ENCODE data around the gene PADI2.

The PADI2 gene

DNA sequence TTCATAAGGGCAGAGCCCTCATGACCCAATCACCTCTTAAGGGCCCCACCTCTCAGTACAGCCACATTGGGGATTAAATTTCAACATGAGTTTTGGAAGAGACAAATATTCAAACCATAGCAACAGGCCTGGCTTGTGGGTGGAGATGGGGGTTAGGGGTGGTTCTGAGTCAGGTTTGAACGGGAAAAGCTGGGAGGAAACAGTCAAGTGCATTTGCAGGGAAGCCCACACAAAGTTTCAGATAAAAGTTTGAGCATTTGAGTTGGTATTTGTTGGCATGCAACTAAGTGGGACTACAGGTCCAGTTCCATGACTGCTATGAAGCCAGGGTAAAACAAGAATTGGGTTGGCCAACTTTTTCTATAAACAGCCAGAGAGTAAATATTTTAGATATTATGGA lies 21.0 kb upstream of the PADI2 start:
- FAIRE-seq (no peak), DNase-seq (ENCODE audit: low spot score) (no peak)

DNA sequence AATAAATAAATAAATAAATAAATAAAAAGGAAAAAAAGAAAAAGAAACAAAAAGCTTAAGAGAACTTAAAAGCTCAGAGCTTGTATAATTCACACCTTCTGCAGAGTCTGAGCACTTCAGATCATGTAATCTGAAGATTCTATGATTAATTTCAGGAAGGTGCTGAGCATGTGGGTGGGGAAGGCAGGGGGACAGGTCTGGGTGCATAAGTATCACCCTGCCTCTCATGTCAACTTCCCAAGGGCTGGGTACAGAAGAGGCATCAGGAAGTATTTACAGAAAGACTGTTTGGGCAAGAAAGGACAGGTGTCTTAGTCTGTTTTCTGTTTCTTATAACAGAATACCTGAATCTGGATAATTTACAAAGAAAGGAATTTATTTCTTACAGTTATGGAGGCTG lies 20.4 kb upstream of the PADI2 start:
- no peak for FAIRE-seq
- DNase-seq (ENCODE audit: low spot score), result no peak

DNA sequence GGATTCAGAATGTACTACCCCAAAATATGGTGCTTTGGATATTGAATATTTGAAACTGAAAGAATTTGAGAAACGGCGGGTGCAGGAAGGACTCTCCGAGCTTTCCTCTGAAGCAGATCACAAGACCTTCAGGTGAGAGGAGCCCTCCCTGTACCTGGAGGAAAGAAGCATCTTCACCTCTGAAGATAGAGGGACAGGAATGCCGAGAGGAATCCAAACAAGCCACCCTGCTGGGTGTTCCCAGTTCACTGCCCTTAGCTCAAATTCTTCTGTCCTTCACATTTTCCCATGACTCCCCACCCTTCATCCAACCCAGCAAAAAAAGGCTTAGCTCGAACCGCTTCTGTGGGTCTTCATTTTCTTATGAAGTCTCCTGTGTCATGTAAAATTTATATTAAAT lies 18.2 kb upstream of the PADI2 start:
- no peak for FAIRE-seq
- no peak for DNase-seq (ENCODE audit: low spot score)

DNA sequence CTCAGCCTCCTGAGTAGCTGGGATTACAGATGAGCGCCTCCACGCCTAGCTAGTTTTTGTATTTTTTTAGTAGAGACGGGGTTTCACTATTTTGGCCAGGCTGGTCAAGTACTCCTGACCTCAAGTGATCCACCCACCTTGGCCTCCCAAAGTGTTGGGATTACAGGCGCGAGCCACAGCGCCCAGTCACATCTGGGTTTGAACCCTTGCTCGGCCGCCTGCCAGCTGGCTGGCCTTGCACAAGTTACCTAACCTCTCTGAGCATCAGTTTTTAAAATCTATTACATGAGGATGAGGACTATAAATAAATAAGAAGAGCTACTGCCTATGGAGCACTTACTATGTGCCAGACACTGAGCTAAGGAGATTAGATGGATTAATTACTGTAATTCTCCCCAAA lies 17.7 kb upstream of the PADI2 start:
- DNase-seq (ENCODE audit: low spot score) (no peak), FAIRE-seq (no peak)

DNA sequence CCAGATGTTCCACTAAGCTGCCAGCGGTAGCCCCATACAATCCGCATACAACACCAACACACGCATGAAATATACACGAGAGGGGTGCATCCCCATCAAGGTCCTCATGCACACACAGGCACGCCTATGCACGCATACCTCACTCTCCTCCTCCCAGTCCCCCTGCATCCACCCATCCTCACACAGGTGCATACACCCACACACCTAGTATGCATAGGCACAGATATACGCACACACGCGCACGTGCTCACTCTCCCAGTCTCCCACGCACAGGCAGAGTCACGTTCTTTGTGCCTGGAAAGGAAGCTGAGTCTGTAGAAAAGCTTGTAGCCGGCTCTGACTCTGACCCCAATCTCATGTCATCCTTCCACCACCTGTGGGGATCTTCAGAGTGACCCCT lies 16.9 kb upstream of the PADI2 start:
- no peak for DNase-seq (ENCODE audit: low spot score)
- no peak for FAIRE-seq

DNA sequence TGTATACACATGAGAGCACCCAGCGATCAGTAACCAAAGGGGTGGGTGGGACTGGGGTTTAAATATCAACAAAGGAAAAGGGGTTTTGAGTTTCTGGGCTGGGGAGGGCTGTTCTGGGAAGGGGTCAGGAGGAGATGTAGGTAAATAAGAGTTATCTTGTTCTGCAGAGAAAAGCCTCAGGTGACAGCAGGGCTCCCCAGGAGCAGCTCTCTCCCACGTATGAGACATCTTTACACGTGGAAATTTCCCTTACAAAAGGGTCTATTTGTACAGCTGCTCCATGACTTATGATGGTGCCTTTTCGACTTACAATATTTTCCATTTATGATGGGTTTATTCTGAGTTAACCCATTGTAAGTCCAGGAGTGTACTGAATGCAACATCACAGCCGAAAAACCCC lies 16.3 kb upstream of the PADI2 start:
- DNase-seq (ENCODE audit: low spot score) (no peak), FAIRE-seq (no peak)

DNA sequence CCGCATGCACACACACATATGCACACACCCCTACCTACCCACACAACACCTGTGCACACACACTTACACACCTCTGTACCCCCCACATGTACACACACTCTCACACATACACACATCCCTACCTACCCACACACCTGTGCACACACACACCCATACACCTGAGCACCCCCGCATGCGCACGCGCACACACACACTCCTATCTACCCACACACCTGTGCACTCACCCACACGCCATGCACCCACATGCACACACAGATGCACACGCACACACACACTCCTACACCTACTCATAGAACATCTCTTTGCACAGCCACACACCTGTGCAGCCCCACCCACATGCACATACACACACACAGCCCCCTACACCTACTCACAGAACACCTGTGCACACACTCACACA lies 15.5 kb upstream of the PADI2 start:
- DNase-seq (ENCODE audit: low spot score), result no peak
- peak; percentile 92 for FAIRE-seq

DNA sequence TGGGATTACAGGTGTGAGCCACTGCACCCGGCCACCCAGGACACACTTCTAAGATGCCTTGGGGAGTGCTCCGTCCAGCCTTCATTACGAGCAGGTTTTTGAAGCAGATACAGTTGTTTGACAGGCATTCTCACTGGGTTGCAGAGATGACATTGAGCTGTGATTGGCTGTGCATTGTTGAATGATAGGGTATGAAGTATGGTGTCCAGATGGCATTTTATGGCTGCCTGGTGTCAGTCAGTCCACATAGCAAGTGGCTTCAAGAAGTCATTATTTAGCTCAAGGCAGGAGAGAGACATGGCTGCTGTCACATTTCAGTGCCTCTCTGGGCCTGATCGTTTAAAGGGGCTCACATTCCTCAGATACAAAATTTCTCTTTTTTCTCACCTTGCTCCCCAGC lies 14.8 kb upstream of the PADI2 start:
- DNase-seq (ENCODE audit: low spot score), result no peak
- FAIRE-seq, result no peak

DNA sequence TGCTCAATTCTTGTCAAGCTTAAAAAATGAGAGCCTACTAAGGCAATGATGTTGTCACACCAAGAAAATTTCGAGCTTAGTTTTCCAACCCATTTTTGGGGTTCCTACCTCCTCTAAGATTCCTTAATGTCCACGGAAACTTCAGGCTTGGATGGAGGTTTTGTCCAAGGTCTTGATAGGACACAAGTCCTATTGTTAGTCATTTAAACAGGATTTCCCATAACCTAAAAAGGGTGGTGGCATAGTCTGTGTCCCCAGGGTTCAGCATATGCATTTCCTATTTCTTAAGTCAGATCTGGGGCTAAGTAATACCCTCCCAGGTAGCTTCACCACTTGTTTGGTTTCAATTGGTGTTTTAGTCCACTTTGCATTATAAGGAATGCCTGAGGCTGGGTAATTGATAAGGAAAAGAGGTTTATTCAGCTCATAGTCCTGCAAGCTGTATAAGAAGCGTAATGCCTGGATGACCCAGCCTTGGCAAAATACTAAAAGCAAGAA lies 10.9 kb upstream of the PADI2 start:
- FAIRE-seq, result no peak
- DNase-seq (ENCODE audit: low spot score), result no peak

DNA sequence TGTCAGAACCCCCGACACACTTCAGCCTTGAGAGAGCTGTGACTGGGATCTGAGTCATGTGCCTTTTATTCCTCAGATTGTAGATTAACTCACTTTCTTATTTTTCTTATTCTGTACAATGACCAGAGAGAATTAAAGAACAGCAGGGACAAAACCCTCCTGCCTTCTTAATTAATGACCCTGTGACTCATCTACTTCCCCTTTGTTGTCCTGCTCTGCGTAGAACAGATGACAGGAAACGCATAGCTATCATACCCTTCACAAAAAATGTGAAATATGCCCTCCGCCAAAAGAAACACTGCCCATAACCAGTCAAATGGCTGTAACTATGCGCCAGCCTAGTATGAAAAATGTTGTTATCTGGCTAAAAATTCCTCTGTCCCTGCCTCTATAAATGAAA lies 9.1 kb upstream of the PADI2 start:
- FAIRE-seq, result peak; percentile 40
- peak; percentile 85 for DNase-seq (ENCODE audit: low spot score)

DNA sequence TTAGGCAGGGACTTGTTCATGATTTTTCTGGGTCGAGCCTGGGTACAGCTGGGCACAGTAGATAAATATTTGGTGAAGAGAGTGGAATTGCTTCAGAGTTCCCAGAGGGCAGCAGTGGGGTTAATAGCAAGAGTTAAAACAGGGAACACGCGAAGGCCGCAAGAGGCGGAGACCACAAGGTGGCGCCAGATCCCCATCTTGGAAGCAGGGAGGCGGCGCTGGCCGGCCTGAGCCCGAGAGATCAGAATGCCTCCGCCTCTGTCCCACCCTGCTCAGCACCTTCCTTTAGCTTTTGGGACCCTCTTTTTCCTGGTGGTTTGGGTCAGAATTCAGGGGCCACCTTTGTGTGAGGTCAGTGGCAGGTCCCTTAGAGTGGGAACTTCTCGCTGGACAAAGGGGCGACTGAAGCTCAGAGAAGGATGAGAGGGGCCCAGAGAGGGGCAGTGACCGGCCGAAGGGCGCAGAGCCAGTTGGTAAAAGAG lies 6.5 kb upstream of the PADI2 start:
- FAIRE-seq (no peak), DNase-seq (ENCODE audit: low spot score) (peak; percentile 85)

DNA sequence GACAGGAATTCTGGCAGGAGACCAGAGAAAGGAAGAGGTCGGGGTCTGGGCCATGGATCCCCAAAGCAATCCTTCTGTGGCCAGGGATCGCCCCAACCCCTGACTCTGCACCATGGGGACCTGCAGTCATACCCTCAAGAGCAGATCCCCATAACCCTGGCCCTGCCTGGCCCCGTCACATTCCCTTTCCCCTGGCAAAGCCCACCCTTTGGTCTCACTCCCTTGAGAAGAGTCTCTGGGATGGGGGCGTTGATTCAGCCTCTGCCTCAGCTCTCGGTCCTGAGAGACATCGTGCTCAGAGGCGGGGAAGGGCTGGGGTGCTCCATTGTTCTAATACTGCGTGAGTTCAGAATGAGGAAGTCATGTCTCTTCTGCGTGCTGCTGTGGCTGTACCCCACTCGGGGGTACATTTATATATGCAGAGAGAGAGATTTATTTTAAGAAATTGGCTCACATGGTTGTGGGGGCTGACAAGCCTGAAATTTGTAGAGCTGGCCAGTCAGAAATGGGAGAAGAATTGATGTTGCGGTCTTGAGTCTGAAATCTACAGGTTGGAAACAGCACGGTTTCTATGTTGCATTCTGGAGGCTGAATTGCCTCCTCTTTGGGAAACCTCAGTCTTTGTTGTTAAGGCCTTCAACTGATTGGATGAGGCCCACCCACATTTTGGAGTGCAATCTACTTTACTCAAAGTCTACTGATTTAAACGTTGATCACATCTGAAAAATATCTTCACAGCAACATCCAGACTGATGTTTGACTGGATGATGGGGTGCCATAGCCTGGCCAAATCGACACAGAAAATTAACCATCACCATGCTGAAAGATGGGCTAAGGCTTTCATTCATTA lies 4.2 kb upstream of the PADI2 start:
- no peak for DNase-seq (ENCODE audit: low spot score)
- FAIRE-seq, result no peak

DNA sequence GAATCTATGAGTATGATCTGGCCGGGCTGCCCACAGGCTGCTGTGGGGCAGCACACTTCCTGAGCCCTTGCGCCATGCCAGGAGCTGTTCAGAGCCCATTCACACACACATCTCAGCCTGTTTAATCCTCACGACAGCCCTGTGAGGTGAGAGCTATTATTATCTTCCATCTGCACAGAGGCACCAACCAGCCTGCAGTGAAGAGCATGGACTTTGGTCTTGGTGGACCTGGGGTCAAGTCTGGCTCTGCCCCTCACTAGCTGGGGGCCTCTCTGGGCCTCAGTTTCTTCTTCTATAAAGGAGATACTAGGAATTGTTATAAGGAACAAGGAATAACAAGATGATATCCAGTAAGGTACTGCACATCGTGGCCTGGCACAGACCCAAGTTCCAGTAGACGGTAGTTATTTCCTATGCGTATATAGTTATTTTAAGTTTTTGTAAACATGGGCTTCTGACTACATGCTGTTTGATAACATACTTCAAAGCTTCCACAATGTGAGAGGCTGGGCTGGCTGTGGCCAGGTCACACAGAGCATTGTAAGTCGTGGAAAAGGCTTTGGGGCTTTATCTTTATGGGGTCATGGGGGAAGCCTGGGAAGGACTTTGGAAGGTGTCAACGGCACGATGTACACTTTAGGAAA lies 3.4 kb upstream of the PADI2 start:
- FAIRE-seq (no peak), DNase-seq (ENCODE audit: low spot score) (no peak)

DNA sequence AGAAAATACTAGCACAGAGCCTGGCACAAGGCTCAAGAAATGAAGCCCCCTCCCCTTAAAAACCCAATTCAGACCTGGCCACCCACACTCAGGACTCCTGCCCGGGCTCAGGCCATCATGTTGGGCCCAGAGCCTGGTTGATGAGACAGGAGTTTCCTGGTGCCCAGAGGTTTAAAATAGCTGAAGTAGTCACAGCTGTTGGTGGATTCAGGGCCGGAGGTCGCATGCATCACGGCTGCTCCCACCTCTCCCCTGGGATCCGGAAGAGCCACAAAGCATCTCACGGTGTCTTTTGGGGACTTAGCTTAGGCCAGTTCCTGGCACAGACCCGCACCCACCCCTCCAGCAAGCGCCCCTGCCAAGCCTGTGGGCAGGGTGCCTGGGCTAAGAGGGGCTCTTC lies 2.6 kb upstream of the PADI2 start:
- DNase-seq (ENCODE audit: low spot score), result no peak
- FAIRE-seq, result no peak

DNA sequence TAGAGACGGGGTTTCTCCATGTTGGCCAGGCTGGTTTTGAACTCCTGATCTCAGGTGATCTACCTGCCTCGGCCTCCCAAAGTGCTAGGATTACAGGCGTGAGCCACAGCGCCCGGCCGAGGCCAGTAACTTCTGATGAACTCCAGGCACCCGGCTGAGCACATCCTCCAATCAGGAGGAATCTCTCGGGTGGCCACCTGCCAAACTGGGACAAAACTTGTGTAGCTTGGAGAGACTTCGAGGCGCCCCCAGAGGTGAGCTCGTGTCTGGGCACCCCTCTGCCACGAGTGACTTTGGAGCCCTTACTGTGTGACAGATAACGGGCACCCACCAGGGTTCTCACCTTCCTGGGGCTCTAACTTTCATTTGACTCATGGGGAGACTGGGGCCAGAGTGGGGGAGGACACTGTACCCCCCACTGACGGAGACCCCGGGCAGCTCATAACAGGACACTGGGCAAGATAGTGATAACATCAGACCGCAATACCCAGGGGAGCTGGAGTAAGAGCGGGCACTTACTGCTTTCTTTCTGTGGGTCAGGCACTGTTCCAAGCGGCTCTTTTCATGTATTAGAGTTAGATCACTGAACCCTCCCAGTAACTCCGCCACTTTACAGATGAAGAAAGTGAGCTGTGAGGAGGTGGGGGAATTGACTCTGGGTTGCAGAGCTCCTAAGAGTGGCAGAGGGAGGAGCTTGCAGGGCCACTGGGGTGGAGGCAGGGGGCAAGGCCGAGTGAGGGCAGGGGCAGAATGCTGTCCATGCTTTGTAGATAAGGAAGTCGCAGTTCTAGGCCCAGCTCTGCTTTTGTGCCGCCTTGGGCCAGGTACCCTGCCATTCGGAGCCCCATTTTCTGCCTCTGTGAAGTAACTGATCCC lies 1.9 kb upstream of the PADI2 start:
- peak; percentile 67 for DNase-seq (ENCODE audit: low spot score)
- FAIRE-seq, result no peak

DNA sequence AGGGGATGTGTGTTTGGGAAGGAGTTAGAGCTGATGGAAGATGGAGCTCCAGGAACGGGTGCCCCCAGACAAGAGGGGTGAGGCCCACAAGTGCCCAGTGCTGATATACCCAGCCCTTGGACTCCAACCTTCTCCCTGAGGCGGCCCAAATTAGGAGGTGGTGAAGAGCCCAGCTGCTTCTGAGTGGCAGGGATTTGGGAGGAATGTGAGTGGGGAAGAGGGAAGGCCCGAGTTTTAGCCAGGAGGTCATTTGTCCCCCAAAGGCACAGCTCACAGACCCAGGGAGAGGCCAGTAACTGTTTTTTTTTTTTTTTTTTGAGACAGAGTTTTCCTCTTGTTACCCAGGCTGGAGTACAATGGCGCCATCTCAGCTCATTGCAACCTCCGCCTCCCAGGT lies 1.2 kb upstream of the PADI2 start:
- DNase-seq (ENCODE audit: low spot score) (no peak), FAIRE-seq (no peak)

DNA sequence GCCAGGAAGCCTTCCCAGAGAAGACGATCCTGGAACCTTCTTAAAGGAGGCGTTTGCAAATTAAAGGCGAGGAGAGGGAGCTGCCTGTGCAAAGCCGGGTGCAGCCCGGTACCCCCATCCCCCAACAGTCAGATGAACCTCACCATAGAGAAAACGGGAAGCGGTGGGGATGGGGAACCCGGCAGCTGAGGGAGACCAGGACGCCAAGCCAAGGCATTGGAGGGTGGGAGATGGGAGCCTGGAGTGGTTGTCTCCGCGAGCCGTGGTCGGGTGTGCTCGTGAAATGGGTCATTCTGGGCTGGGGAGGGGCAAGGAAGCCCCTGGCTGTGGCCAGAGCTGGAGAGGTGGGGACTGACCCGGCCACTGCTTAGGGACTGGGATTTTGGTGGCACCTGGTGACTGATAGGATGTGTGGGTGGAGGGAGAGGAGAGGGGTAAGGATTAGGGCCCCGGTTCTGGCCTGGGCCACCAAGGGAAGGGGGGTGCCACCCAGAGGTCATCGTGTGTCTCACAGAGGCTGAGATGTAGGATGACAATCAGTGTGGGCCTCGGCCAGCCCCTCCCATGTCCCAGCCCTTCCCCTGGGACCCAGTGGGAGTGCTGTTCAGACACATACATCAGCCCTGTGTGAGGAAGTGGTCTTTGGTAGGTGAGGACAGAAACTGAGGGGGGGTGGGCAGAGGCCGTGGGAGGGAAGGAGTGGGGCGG lies 676 bp upstream of the PADI2 start:
- FAIRE-seq, result no peak

DNA sequence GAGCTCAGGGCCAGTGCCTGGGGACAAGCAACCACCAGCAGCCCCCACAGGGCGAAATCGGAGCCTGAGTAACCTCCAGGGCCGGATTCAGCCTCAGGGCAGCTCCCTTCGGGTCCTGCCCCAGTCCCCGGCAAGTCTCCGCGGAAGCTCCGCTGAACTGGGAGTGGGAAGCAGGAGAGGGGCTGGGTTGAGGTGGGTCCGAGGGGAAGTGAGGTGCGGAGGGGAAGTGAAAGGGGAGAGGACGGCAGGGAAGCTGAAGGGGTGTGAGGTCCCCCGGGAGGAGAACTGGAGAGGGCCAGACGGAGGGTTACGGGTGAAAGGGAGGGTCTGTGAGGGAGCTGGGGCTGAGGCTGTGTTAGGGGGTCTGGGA lies 560 bp downstream of the PADI2 start:
- DNase-seq (ENCODE audit: low spot score) (no peak), FAIRE-seq (no peak)

More for the DNA sequence above, 676 bp upstream of the PADI2 start:
- no peak for DNase-seq (ENCODE audit: low spot score)

DNA sequence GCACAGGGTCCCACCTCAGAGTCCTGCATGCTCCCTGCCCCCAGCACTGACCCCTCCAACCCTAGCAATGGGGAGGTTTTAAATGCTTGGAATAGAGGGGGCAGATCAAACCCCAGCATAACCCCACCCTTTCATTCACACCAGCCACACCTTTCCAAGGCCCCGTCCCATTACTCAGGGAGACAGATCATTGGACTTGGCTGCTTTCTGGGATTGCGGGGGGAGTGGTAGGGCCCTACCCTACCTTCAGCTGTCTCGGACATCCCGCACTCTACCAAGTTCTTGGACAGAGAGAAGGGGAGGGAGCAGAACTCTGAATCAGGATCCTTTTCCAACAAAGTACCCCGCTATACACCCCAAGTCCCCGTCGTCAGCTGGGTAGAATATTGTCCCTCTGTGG lies 983 bp downstream of the PADI2 start:
- FAIRE-seq (no peak), DNase-seq (ENCODE audit: low spot score) (no peak)

DNA sequence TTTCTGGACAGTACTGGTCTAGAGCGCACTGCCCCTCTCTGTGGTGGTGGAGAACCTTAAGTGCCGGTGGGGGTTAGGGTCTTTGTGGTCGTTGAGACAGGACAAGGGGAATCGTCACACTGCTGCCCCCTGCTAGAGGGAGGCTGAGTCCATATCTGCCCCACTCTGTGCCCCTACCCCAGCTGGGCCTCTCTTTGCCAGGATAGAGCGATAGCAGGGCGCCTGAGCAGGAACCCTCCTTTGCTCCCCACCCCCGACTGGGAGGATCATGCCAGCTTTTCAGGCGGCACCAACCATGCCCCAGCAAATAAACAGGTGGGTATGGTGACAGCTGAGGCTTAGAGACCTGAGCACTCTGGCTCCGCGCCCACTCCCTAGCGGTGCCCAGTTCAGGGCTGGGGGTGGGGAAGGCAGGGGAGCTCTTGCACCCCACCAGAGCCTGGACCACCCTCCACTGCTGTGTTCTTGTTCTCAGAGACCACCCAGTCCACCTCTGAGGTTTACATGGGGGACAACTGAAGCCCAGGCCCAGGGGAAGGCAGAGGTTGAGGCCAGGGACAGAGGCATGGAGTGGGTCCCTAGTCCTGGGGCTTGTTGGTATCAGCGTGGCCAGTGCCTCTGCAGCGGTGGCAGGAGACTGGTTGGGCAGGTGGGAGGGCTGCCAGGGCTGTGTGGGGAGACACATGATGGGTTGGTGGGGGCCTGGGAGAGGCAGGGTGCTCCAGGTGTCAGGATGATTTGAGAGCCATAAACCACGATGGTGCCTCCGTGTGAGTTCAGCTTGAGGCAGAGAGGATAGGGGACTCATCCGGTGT lies 1.6 kb downstream of the PADI2 start:
- DNase-seq (ENCODE audit: low spot score) (no peak), FAIRE-seq (no peak)

Data from urothelium cell line (cell line).